Karpas-422 (cell line): ENCODE results near the gene ICAM5. TPM values are rescaled to one million over a fixed set of nuclear protein-coding genes. Genes with fewer than 3 reads are reported as not detected.

ENCODE experiments used
- DNase-seq: peaks from one replicate; pipeline ENCODE4 v3.0.0-alpha.2; 2015
- H2AFZ ChIP-seq: fragments of 200-600 bp; sonication (generic); 2 replicates; pipeline ENCODE4 v1.6.1; 2014; ENCODE audit warnings: antibody characterized with exemption, low read length, mixed read lengths
- H3K27ac ChIP-seq: fragments of 200-600 bp; sonication (generic); 2 replicates; pipeline ENCODE4 v1.5.1; 2014; ENCODE audit warnings: mild to moderate bottlenecking, low read length, moderate library complexity
- H3K27me3 ChIP-seq: fragments of 200-600 bp; sonication (generic); 2 replicates; pipeline ENCODE4 v1.6.1; 2014; ENCODE audit warnings: low read length, mixed read lengths
- H3K36me3 ChIP-seq: fragments of 200-600 bp; sonication (generic); 2 replicates; pipeline ENCODE4 v1.6.1; 2014; ENCODE audit warnings: low read length, mixed read lengths; ENCODE audit not compliant: insufficient read depth
- H3K4me1 ChIP-seq: fragments of 200-600 bp; sonication (generic); 2 replicates; pipeline ENCODE4 v1.6.1; 2014; ENCODE audit warnings: mild to moderate bottlenecking, low read length, mixed read lengths
- H3K4me2 ChIP-seq: fragments of 200-600 bp; sonication (generic); 2 replicates; pipeline ENCODE4 v1.6.1; 2014; ENCODE audit warnings: low read length, low read depth, mild to moderate bottlenecking; ENCODE audit not compliant: poor library complexity, severe bottlenecking
- H3K4me3 ChIP-seq: fragments of 200-600 bp; sonication (generic); 2 replicates; pipeline ENCODE4 v1.5.1; 2014; ENCODE audit warnings: mild to moderate bottlenecking, antibody characterized with exemption, low read length, mixed read lengths
- H3K79me2 ChIP-seq: fragments of 200-600 bp; sonication (generic); 2 replicates; pipeline ENCODE4 v1.6.1; 2014; ENCODE audit warnings: mild to moderate bottlenecking, low read length, mixed read lengths
- H3K9ac ChIP-seq: fragments of 200-600 bp; sonication (generic); 2 replicates; pipeline ENCODE4 v1.6.0; 2014; ENCODE audit warnings: low read length
- H3K9me2 ChIP-seq: fragments of 200-600 bp; sonication (generic), shearing (Covaris generic); replicated peaks from 2 replicates; pipeline ENCODE4 v1.6.0; 2014; ENCODE audit warnings: mild to moderate bottlenecking, low read length, moderate library complexity; ENCODE audit not compliant: insufficient read depth
- H3K9me3 ChIP-seq: fragments of 300-700, 200-600 bp; sonication (generic); 2 replicates; pipeline ENCODE4 v1.6.1; 2014; ENCODE audit warnings: low read length, mixed read lengths
- H4K20me1 ChIP-seq: fragments of 200-600 bp; sonication (generic); 2 replicates; pipeline ENCODE4 v1.6.1; 2014; ENCODE audit warnings: mild to moderate bottlenecking, antibody characterized with exemption, low read length, low read depth; ENCODE audit not compliant: insufficient read depth
- total RNA-seq: library from RNA; depleted of rRNA; stranded (reverse); fragments of >200 nt; shearing (Covaris generic); gene quantifications from 2 replicates; pipeline ENCODE4 v1.2.3, GENCODE V29; 2014; ENCODE audit warnings: low replicate concordance

Gene ICAM5
- total RNA-seq, 1 experiment from 2014 or later = 4.5 TPM

GRCh38 chr19:10266706-10267105, 23.0 kb upstream of the ICAM5 start:
- H3K79me2 ChIP-seq = no peaks in the 10 kb centered on the region
- no peaks in the 10 kb centered on the region for H4K20me1 ChIP-seq
- no peak overlapping the region for H3K27ac ChIP-seq
- peaks cover 23% of the 10 kb centered on the region for H3K4me1 ChIP-seq
- no peaks in the 10 kb centered on the region for H3K27me3 ChIP-seq
- DNase-seq = no peak
- no peak overlapping the region for H3K4me3 ChIP-seq
- no peak overlapping the region for H3K9ac ChIP-seq
- H3K4me2 ChIP-seq = no peak overlapping the region
- no peak overlapping the region for H2AFZ ChIP-seq
- no peaks in the 10 kb centered on the region for H3K9me3 ChIP-seq
- H3K9me2 ChIP-seq = no peaks in the 10 kb centered on the region
- H3K36me3 ChIP-seq = no peaks in the 10 kb centered on the region

GRCh38 chr19:10268071-10268470, 21.7 kb upstream of the ICAM5 start:
- Histone ChIP-seq H4K20me1 (no peaks in the 10 kb centered on the region), H3K4me1 (peaks cover 23% of the 10 kb centered on the region), H3K4me3 (no peak overlapping the region), H3K27ac (no peak overlapping the region), H3K9me2 (no peaks in the 10 kb centered on the region), H2AFZ (no peak overlapping the region), H3K79me2 (no peaks in the 10 kb centered on the region), H3K4me2 (no peak overlapping the region), H3K27me3 (no peaks in the 10 kb centered on the region), H3K9ac (no peak overlapping the region), H3K9me3 (no peaks in the 10 kb centered on the region), H3K36me3 (no peaks in the 10 kb centered on the region)
- DNase-seq = no peak

DNA sequence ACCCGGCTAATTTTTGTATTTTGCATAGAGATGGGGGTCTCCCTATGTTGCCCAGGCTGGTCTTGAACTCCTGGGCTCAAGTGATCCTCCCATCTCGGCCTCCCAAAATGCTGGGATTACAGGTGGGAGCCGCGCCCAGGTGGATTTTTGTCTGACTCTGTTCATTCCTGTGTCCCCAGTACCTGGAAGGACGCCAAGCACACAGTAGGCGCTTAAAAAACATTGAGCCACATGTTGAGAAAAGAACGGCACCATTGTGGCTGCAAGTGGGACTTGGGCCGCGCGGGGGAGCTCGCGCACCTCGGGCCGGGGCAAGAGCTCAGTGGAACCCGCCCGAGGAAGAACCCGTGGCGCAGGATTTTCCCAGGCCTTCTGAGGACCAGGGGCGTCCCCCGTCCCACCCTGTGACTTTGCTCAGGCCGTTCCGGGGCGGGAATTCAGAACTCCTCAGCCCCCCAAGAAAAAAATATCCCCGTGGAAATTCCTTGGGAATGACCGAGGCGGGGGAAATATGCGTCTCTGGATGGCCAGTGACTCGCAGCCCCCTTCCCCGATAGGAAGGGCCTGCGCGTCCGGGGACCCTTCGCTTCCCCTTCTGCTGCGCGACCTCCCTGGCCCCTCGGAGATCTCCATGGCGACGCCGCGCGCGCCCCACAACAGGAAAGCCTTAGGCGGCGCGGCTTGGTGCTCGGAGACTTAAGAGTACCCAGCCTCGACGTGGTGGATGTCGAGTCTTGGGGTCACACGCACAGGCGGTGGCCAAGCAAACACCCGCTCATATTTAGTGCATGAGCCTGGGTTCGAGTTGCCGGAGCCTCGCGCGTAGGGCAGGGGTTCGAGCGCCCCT, 20.2 kb upstream of the ICAM5 start:
- Histone ChIP-seq H3K4me3 (peak overlapping the region; percentile 57; the same call in 1 of the 2 replicates), H3K9me3 (no peaks in the 10 kb centered on the region), H3K4me2 (peak overlapping the region; percentile 73), H3K9me2 (no peaks in the 10 kb centered on the region), H2AFZ (peak overlapping the region; percentile 73; the same call in 1 of the 2 replicates), H3K9ac (peak overlapping the region; percentile 62), H3K36me3 (no peaks in the 10 kb centered on the region), H3K27me3 (no peaks in the 10 kb centered on the region), H3K79me2 (no peaks in the 10 kb centered on the region), H3K27ac (no peak overlapping the region), H4K20me1 (no peaks in the 10 kb centered on the region), H3K4me1 (peaks cover 23% of the 10 kb centered on the region)
- DNase-seq = peak; percentile 92

GRCh38 chr19:10270180-10270615, 19.6 kb upstream of the ICAM5 start:
- no peaks in the 10 kb centered on the region for H4K20me1 ChIP-seq
- H3K4me3 ChIP-seq = peak overlapping the region; percentile 57
- H3K9me2 ChIP-seq = no peaks in the 10 kb centered on the region
- no peaks in the 10 kb centered on the region for H3K9me3 ChIP-seq
- peak overlapping the region; percentile 62 for H3K9ac ChIP-seq
- H3K4me2 ChIP-seq = peak overlapping the region; percentile 73
- H3K79me2 ChIP-seq = no peaks in the 10 kb centered on the region
- peak overlapping the region; percentile 91; the same call in 1 of the 2 replicates for H2AFZ ChIP-seq
- H3K4me1 ChIP-seq = peaks cover 23% of the 10 kb centered on the region
- DNase-seq = peak; percentile 36
- no peaks in the 10 kb centered on the region for H3K27me3 ChIP-seq
- no peaks in the 10 kb centered on the region for H3K36me3 ChIP-seq
- no peak overlapping the region for H3K27ac ChIP-seq

GRCh38 chr19:10270616-10271394, 18.9 kb upstream of the ICAM5 start, which contains the start of gene ICAM1:
ICAM1 (plus strand) TSS chr19:10271120; CDS start chr19:10271160, 40 bp downstream.
- Histone ChIP-seq H3K79me2 (no peaks in the 10 kb centered on the region), H2AFZ (peak within 1 kb of the TSS; percentile 91; the same call in 1 of the 2 replicates)

GRCh38 chr19:10271543-10272086, 18.1 kb upstream of the ICAM5 start:
- Histone ChIP-seq H3K9me3 (no peaks in the 10 kb centered on the region), H3K9ac (no peak overlapping the region), H3K4me1 (peaks cover 23% of the 10 kb centered on the region), H2AFZ (no peak overlapping the region), H3K36me3 (no peaks in the 10 kb centered on the region), H3K4me2 (peak overlapping the region; percentile 68), H3K4me3 (no peak overlapping the region), H3K27ac (no peak overlapping the region), H3K9me2 (no peaks in the 10 kb centered on the region), H3K79me2 (no peaks in the 10 kb centered on the region), H3K27me3 (no peaks in the 10 kb centered on the region), H4K20me1 (no peaks in the 10 kb centered on the region)
- peak; percentile 39 for DNase-seq

More at GRCh38 chr19:10270616-10271394, 18.9 kb upstream of the ICAM5 start, which contains the start of gene ICAM1:
- H3K27ac ChIP-seq = no peak within 1 kb of the TSS
- no peaks in the 10 kb centered on the region for H4K20me1 ChIP-seq
- peaks cover 23% of the 10 kb centered on the region for H3K4me1 ChIP-seq
- peak within 1 kb of the TSS; percentile 57 for H3K4me3 ChIP-seq
- H3K9me3 ChIP-seq = no peaks in the 10 kb centered on the region
- peak within 1 kb of the TSS; percentile 73 for H3K4me2 ChIP-seq
- H3K9me2 ChIP-seq = no peaks in the 10 kb centered on the region
- no peaks in the 10 kb centered on the region for H3K36me3 ChIP-seq
- peak within 1 kb of the TSS; percentile 62 for H3K9ac ChIP-seq
- H3K27me3 ChIP-seq = no peaks in the 10 kb centered on the region
- peak; percentile 71 for DNase-seq

GRCh38 chr19:10274589-10274988, 15.2 kb upstream of the ICAM5 start:
- Histone ChIP-seq H3K27me3 (no peaks in the 10 kb centered on the region), H3K4me2 (no peak overlapping the region), H3K9me2 (no peaks in the 10 kb centered on the region), H3K27ac (no peak overlapping the region), H2AFZ (no peak overlapping the region), H3K9me3 (no peaks in the 10 kb centered on the region), H3K36me3 (no peaks in the 10 kb centered on the region), H4K20me1 (no peaks in the 10 kb centered on the region), H3K9ac (no peak overlapping the region), H3K4me3 (no peak overlapping the region), H3K79me2 (no peaks in the 10 kb centered on the region), H3K4me1 (peaks cover 22% of the 10 kb centered on the region)
- no peak for DNase-seq
